HG03439 (cell line): Measurements from ENCODE around the gene SELENOF.
A peak's percentile ranks its signal among the peaks of the same experiment; 100 is the strongest.
"Not testable (repeated sequence)": the region's sequence is repeated elsewhere in the genome, so short reads cannot be mapped to it uniquely, and the experiment has no call there.

Source experiments
- ATAC-seq: cut with Tn5 transposase; IDR thresholded peaks from one replicate; pipeline ENCODE4 v1.9.1; 2021; ENCODE audit warnings: mild to moderate bottlenecking, moderate library complexity; ENCODE audit not compliant: unreplicated experiment

SELENOF gene

DNA sequence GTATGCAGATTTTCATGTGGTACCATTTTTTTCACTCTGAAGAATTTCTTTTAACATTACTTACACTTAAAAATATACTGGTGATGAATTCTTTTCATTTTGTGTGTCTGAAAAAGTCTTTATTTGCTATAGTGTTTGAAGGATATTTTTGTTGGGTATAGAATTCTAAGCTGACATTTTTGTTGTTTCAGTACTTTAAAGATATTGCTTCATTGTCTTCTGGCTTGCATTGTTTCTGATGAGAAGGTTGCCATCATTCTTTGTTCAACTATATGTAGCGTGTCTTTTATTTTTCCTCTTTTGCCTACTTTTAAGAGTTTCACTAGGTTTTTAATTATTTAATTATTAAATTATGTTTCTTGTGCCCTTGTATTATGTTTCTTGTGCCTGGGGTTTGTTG is 8.5 kb upstream of the SELENOF start:
- no peak for ATAC-seq

DNA sequence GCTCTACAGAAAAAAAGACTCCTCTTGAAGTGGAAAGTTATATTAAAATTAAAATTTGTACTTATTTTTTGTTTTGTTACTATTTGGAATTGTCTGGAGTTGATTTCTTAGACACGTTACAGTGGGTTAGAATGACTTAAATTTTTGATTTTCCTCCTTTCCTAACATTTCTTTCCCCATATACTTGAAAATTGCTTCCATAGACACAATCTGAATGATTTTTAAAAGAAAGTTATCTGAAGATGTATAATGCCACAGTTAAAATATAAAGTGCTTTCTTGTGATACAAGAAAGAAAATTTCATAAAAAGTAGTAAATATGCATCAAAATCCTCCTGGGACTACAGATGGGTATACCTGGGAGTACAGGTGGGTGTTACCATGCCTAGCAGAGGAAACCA is 2.8 kb upstream of the SELENOF start:
- no peak for ATAC-seq

DNA sequence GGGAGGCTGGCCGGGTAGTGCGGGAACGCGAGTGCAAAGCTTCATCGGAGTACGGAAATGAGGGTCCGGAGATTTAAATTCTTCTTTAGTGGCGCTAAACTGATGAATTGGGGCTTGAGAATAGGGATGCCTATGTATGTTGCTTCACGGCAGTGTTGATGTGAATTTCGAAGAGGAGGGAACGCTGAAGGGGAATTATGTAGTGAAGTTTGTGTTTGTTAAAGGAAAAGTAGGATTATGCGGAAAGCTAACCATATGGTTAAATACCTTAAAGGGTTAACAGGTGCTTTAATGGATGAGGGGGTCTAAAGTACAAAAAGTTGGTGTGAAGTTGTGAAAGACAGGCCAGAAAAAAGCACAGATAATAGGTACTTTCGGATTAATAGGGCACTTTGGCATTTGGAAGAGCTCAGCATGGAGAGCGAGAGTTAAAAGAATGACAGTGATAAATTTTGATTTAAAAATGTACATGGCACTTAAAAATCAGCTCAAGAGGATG is 1.9 kb upstream of the SELENOF start:
- ATAC-seq = no peak

DNA sequence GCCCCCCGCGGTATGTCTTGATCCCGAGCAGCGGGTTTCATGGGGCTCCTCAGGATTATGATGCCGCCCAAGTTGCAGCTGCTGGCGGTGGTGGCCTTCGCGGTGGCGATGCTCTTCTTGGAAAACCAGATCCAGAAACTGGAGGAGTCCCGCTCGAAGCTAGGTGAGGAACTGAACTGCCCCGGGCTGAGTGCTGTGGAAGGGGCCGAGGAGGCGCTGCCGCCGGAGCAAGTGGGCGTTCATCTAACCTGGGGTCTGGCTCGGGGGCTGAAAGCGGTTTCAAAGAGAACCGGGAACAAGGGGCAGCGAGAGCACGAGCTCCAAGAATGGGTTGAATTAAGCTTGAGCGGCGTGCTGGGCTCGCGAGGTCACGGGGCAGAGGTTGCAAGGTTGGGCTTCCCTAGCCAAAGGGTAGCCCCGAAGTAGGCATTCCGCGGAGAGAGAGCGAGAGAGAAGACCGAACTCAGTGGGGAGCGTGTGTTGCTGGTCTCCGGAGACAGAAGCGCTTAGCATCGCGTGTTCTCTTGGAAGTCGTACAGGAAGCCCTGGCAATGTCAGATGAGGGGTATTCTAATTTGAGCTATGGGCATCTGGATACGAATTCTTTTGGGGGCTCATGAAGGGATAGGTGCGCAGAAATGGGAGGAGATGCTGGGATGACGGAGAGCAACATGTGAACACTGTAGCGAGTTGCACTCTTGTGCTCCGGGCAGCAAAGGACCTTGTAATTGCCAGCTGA is 1.2 kb upstream of the SELENOF start:
- ATAC-seq = peak; percentile 21

DNA sequence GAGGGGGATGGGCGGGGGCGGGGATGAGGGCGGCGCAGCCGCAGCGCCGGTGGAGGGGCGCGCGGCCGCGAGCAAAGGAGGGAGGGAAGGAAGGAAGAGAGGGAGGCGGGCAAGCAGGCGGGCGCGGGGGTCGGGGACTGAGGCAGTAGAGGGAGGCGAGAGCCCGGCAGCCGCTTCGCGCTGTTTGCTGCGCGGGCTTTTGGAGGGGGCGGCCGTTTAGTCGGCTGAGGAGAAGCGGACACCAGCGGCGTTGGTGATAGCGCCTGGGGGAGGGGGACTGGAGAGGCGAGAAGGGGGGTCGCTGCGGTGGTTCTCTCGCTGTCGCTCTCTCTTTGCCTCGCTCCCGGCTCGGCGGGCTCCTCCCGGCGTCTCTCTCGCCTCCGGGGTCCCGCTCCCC is 673 bp upstream of the SELENOF start, which contains the start of gene HS2ST1:
TSS of gene HS2ST1 (plus strand) at position 35 of the 397 bp plus-strand sequence.
- no peak for ATAC-seq

DNA sequence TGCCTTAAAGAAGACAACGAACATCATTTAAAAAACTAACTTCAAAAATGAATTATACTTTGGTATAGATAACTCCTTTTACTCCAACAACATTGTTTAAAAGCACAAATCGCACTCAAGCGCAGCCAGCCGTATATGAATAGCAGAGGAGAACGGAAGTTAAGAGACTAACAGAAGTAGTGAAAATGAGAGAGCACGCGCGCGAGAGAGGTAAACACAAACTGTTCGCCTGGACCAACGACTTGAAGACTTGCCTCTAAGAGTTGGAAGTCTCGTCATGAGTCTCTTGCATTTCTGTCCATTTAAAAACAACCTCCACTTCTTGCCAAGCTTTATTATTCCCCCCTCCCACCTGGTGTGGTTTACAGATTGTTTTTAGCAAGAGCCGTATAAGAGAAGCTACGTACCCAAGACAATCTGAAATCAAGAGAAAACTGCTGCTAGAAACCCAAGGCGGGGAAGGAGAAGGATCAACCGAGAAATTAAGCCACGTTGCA is 479 bp downstream of the SELENOF start:
- ATAC-seq = no peak

DNA sequence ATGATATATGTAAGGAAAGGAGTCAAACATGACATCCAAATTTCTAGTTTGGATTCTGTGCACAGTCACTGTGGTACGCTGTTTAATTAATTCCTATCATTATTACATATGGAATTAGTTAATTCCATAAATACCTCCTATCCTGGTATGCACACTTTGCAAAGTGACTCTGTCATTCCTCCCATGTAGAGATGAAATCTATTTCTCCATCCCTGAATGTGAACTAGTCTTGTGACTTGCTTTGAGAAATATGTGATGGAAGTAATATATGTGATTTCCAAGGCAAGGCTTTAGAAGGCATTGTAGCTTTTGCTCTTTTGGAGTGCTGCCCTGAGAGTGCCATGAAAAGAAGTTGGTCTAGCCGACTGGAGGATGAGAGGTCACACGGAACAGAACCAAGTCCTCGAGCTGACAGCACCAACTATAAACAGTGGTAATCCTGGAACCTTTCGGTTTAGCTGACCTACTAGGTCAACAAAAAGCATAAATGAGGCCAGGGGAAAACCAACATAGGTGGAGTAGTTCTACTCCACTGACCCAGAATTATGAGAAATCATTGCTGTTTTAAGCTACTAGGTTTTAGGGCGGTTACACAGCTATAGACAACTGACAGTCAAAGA is 1.5 kb downstream of the SELENOF start:
- no peak for ATAC-seq

DNA sequence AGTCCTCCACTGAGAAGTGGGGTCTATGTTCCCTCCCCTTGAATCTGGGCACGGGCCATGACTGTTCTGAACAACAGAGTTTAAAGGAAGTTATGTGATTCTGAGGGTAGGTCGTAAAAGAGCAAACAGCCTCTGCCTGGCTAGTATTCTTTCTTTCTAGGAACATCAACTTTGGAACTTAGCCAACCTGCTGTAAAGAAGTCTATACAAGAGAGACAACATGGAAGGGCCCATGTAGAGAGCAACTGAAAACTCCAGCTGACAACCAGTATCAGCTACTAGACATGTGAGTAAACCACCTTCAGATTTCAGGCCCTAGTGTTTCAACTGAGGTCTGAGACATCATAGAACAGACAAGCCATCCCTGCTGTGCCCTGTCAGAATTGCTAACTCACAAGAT is 7.5 kb downstream of the SELENOF start:
- ATAC-seq = no peak

DNA sequence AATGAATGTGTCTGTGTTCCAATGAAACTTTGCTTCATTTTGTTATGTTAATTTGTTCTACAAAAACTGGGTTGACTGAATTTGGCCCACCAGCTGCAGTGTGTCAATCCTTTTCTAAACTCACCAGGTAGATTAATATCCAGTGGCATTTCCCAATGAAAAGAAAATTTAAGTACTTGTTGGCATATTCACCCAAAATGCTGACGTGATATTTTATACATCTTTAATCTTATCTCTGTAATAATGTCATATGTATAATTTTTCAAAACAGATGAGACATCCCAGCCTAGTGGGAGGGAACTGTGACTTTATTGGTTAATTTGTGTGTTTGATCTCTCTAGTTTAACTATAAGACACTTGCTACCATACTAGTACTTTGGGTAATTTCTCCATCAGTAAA is 8.1 kb downstream of the SELENOF start:
- no peak for ATAC-seq

DNA sequence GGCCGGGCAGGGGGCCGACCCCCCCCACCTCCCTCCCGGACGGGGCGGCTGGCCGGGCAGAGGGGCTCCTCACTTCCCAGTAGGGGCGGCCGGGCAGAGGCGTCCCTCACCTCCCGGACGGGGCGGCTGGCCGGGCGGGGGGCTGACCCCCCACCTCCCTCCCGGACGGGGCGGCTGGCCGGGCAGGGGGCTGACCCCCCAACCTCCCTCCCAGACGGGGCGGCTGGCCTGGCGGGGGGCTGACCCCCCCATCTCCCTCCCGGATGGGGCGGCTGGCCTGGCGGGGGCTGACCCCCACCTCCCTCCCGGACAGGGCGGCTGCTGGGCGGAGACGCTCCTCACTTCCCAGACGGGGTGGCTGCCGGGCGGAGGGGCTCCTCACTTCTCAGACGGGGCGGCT is 14.5 kb downstream of the SELENOF start:
- ATAC-seq = not testable (repeated sequence)

DNA sequence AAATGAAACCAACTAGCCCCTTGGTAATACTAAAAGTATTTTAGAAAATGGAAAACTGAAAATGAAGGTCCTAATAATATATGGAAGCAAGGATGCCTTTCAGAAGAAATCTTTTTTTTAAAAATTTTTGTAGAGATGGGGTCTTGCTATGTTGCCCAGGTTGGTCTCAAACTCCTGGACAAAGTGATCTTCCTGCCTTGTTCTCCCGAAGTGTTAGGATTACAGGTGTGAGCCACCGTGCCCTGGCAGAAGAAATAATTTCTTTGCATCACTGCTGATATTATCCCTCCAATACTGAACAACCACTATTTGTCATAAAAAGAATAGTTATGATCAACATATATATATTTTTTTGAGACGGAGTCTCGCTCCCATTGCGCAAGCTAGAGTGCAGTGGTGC is 25.6 kb downstream of the SELENOF start:
- ATAC-seq = no peak

DNA sequence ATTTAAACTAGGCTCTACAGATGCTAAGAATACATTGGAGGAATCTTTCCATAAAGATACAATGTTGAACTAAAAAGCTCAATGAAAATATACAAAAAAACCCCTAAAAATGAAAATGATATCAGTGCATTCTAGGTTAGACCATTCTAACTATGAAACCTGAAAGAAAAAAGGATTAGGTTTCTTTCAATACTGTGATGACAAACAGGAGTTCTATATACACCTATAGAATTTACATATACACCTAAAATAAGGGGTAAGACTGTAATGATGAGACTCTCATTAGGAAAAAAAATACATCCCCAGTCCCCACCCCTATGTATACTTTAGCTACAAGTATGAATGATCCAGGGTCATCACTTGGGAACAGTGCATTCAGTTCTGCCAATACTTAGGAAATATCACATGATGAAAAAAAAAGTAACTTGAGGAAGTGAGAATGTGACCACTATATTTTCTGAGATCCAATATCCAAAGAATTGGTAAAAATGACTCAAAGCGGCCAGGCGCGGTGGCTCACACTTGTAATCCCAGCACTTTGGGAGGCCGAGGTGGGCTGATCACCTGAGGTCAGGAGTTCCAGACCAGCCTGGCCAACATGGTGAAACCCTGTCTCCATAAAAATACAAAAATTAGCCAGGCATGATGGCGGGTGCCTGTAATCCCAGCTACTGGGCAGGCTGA is 26.3 kb downstream of the SELENOF start:
- ATAC-seq = no peak

DNA sequence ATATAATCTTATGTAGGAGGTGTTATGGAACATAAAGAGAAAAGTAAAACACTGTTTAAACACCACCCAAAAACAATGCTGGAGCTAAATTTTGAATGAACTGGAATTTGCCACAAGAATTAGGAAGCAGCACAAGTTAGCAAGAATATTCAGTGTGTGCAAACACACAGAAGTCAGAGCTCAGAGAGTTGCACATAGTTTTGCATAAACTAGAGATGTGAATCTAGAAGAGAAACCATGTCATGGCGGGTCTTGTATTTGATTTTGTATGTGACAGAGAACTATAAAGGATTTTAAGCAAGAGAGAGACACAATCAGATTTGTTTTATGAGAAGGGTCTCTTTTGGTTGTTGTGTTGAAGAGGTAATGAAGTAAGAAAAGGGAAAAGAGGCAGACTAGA is 38.2 kb downstream of the SELENOF start:
- no peak for ATAC-seq

DNA sequence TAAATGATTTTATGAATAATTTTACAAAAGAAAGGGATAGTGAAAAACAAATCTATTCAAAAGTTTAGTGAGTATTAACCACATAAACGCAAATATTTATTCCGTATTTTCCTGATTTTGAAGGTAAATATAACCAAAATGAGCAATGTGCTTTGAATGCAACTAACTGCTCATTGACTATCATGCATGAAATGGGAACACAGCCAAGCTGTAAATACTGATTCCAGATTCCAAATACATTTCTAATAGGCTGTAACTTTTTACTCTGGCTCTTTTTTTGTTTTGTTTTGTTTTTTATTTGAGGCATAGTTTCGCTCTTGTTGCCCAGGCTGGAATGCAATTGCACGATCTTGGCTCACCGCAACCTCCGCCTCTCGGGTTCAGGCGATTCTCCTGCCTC is 41.8 kb downstream of the SELENOF start:
- ATAC-seq = no peak

DNA sequence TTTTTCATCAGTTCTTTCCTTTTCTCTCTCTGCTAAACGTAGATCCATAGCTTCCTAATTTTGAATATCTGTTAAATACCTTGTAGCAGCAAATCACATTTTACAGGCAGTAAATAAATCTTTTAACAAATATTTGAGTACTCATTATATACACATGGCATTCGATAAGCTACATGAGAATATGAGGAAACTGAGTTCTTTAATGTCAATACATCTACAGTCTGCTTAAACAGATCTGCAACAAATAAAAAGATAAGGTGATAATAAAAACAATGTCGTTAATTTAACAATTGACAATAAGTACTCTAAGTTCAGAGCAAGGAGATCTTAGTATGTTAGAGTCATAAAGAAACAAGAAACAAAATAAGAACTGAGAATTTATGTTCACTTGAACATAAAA is 42.9 kb downstream of the SELENOF start:
- no peak for ATAC-seq

DNA sequence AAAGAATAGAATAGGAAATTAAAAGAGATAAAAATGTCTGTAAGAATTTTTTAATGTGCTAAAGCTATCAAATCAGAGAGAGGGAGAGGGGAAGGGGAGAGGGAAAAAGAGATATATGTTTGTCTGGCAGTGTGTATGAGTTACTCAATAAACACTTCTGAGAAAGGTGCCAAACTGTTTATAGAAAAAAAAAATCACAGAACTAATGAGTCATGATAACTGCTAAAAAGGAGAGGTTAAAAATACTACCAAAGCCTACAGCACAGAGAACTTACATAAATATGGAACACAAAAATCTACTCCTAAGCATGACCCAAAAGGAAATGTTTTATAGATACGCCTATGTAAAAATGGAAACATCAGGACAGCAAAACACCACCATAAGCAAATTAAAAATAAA is 45.4 kb downstream of the SELENOF start:
- no peak for ATAC-seq

DNA sequence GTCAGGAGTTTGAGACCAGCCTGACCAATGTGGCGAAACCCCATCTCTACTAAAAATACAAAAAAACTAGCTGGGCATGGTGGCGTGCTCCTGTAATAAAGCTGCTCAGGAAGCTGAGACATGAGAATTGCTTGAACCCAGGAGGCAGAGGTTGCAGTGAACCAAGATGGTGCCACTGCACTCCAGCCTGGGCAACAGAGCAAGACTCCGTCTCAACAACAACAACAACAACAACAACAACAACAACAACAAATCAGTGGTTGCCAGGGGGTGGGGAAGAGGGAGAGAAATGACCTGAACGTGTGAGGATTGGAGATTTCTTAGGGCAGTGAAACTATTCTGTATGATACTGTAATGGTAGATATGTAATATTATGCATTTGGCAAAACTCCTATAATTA is 46.6 kb downstream of the SELENOF start:
- ATAC-seq = not testable (repeated sequence)

DNA sequence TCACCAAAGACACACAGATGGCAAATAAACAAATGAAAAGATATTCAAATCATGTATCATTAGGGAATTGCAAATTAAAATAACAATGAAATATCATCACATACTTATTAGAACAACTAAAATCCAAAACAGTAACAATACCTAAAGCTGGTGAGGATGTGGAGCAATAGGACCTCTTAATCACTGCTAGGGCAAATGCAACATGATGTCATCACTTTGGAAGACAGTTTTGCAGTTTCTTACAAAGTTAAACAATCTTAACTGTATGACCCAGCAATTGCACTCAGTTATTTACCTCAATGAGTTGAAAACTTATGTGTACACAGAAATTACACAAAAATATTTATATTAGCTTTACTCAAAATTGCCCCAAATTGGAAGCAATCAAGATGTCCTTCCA is 47.3 kb downstream of the SELENOF start:
- no peak for ATAC-seq

DNA sequence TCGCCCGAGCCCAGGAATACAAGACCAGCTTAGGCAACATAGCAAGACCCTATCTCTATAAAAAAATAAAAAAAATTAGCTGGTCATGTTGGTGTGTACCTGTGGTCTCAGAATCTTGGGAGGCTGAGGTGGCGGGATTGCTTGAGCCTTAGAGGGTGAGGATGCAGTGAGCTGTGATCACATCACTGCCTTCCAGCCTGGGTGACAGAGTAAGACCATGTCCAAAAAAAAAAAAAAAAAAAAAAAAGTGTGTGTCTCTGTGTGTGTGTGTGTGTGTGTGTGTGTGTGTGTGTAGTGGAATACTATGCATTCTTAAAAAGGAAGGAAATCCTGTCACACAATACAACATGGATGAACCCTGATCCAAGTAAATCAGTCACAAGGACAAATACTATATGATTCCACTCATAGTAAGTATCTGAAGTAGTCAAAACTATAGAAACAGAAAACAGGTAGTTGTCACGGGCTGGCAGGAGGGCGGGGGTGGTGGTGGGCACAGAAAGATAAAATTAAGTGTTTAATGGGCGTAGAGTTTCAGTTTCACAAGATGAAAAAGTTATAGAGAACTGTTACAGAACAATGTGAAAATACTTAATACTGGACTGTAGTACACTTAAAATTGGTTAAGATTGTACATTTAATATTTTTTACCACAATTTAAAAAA is 47.8 kb downstream of the SELENOF start:
- no peak for ATAC-seq

DNA sequence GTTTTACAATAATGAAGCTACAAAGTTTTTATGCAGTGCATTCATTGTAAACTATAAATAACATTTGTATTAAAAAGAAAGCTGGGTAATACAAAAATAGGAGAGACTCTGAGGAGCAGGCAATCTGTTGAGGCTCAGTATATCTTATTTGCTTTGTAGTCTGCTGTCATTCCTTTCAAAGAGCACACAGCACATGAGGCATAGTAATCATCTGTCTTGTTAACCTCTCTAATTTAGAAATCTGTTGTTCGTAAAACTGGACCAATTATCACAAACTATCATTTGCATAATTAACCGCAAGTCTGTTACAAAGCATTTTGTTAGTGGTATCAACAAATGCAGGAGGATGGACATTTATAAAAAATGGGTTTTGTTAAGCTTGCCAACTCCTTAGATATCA is 51.0 kb downstream of the SELENOF start:
- ATAC-seq = no peak

DNA sequence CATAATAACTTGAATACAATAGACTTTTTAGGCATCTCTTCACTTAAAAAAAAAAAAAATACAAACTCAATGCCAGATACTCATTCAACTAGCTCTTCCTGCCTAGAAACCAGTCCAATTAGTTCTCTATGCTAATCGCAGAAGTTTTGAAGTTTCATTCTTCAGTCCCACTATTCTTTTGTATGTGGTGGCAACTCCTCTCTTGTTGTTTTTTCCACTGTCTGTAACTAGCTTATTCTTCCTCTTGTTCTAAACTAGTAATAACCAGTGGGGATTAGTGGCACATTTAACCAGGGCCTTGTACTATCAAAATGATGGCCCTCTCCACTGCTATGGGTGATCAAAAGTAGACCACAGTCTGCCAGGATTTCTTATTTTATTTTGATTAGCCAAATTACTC is 52.5 kb downstream of the SELENOF start:
- no peak for ATAC-seq
